Measurements from ENCODE around the gene ATG9A.
"Not testable (repeated sequence)": the region's sequence is repeated elsewhere in the genome, so short reads cannot be mapped to it uniquely, and the experiment has no call there.

The ATG9A gene

GRCh38 chr2:219204425-219205164 lies 24.8 kb downstream of the ATG9A start:
- no peak for DNase-seq

- not testable (repeated sequence) for DNase-seq
Measured at GRCh38 chr2:219201331-219201730, 28.1 kb downstream of the ATG9A start.

- DNase-seq = not testable (repeated sequence)
Measured at GRCh38 chr2:219200502-219201326, 28.7 kb downstream of the ATG9A start.

- DNase-seq = no peak
Measured at GRCh38 chr2:219199470-219200211, 29.8 kb downstream of the ATG9A start.

GRCh38 chr2:219198974-219199373 lies 30.5 kb downstream of the ATG9A start:
- DNase-seq = no peak

GRCh38 chr2:219197388-219197787 lies 32.0 kb downstream of the ATG9A start:
- DNase-seq = no peak

GRCh38 chr2:219186754-219187456 lies 42.5 kb downstream of the ATG9A start:
- DNase-seq = no peak

- no peak for DNase-seq
Measured at GRCh38 chr2:219184121-219184520, 45.3 kb downstream of the ATG9A start.

- no peak for DNase-seq
Measured at GRCh38 chr2:219183151-219183772, 46.2 kb downstream of the ATG9A start.

GRCh38 chr2:219182331-219183150 lies 46.9 kb downstream of the ATG9A start:
- no peak for DNase-seq

- no peak for DNase-seq
Measured at GRCh38 chr2:219181531-219181930, 47.9 kb downstream of the ATG9A start.

- DNase-seq = no peak
Measured at GRCh38 chr2:219180961-219181360, 48.5 kb downstream of the ATG9A start.

- DNase-seq = no peak
Measured at GRCh38 chr2:219179601-219180465, 49.6 kb downstream of the ATG9A start.

- DNase-seq = peak in 1 of 2 experiments; percentile 35
Measured at GRCh38 chr2:219178377-219179175, 50.9 kb downstream of the ATG9A start.

- peak; percentile 78 to 85 for DNase-seq
Measured at GRCh38 chr2:219177552-219178376, 51.7 kb downstream of the ATG9A start, which contains the start of gene RETREG2. RETREG2 (plus strand) TSS chr2:219178275; CDS start chr2:219178353, 78 bp downstream.

GRCh38 chr2:219176818-219177551 lies 52.5 kb downstream of the ATG9A start, which contains the start of gene CNPPD1:
CNPPD1 (minus strand) TSS chr2:219176925; CDS start chr2:219176828, 97 bp downstream.
- DNase-seq = peak; percentile 84 to 88

Measured in NCI-H2081 (cell line).